GM21528 (cell line): Measurements from ENCODE around the gene ZDHHC7.

Experiments
- ATAC-seq: cut with Tn5 transposase; IDR thresholded peaks from one replicate; pipeline ENCODE4 v1.9.1; 2021; ENCODE audit warnings: mild to moderate bottlenecking, moderate library complexity; ENCODE audit not compliant: unreplicated experiment, low FRiP score

ZDHHC7 gene

GRCh38 chr16:85026703-85027102, 15.4 kb upstream of the ZDHHC7 start:
- no peak for ATAC-seq

DNA sequence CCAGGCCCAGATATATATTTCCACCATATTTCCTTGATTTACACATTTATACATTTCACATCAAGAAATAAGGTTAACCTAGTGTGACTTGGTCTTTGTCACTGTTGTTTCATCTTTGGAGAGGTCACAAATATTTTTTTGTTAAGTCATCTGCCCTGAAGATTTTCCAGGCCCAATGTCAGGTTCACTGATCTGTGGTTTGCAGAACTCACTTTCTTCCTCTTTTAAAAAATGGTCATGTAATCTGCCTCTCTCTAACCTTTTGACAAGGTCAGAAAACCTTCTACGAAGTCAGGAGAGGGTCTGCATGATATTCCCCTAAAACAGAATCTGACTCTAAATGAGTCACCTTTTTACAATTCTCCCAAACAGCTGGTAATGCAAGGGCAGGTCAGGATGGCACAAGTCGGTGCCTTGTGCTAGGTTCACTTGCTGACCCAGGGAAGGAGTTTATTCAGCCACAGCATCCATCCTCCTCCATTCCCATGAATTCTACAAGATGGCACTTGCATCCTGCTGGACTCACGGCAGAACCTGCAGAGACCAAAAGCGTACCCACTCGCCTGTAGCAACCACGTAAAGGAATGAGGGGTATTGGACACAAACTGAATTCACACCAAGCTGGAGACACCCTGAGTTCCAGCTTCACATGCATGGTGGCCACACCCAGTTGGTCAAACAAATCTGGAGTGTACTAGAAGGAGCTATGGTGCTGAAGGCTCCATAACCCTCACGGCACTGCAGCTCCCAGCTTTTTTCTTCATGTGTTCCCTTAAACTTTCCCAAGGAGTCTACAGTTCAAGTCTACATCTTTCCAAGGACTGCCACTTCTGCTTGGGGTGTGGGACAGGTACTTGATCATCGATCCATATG, 14.7 kb upstream of the ZDHHC7 start:
- no peak for ATAC-seq

DNA sequence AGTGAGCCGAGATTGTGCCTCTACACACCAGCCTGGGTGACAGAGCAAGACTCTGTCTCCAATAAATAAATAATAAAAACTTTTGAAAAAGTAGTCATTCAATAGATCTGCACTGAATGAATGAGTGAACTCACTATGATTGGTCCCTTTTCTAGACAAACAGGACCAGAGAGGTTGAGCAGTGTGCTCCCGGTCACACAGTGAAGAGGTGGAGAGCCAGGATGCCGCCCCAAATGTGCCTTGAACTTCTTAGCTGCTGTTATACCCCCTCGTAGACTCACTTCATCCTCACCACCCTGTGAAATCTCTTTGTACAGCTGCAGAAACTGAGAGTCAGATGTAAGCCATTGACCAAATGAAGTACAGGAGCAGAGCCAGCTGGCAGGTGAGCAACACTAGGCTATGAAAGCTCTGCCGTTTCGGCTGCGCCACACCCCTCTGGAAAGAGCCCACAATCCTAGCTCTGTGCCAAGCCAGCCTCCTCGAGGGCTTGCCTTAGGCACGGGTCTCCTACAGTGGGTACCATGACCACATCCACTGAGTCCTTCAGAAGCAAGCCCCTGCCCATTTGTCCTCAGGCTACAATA, 8.4 kb upstream of the ZDHHC7 start:
- ATAC-seq, result no peak

DNA sequence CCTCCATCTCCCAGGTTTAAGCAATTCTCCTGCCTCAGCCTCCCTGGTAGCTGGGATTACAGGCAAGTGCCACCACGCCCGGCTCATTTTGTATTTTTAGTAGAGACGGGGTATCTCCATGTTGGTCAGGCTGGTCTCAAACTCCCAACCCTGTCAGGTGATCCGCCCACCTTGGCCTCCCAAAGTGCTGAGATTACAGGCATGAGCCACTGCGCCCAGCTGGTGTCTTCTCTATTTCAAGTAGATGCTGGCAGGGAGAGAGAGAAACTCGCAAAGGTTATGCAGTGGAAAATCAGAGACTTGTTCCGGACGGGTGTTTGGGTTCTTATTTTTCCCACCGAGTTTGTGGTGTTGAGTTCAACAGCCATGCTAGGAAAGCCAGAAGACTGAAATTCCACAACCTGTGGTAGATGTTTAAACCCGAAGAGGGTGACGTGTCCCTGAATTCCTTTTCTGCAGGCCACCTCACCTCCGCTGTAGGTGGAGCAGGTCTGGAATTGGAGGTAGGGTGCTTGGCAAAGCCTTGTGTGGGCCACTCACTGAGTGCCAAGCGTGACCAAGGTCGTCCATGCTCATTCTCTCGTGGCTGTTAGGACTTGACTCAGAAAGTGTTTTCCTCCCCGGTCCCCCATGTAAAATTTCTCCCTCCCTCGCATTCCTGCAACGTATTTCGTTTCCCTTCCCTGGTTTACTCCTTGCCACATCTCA, 7.3 kb upstream of the ZDHHC7 start:
- ATAC-seq, result no peak

- no peak for ATAC-seq
Observed at GRCh38 chr16:85017633-85018032, 6.3 kb upstream of the ZDHHC7 start.

- no peak for ATAC-seq
Observed at GRCh38 chr16:85017151-85017550, 5.8 kb upstream of the ZDHHC7 start.

DNA sequence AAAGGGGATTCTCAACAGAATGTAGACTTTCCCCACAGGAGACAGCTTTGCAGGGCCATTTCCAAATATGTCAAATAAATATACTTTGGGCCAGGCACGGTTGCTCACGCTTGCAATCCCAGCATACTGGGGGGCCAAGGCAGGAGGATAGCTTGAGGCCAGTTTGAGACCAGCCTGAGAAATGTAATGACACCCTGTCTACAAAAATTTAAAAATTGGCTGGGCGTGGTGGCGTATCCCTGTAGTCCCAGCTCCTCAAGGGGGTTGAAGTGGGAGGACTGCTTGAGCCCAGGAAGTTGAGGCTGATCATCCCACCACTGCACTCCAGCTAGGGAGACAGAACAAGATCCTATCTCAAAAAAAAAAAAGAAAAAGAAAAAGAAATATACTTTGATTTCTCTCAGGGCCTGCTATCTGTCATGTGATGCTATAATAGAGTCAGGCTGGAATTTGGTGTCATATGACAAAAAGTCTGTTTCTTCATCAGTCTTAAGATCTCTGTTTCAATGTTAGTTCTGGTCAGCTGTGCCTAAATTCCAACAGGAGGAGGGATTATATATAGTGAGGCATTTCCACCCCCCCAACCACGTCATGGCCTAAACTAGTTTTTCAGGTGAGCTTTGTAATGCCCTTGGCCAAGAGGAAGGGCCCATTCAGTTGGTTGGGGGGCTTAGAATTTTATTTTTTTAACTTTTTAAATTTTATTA, 4.3 kb upstream of the ZDHHC7 start:
- no peak for ATAC-seq

DNA sequence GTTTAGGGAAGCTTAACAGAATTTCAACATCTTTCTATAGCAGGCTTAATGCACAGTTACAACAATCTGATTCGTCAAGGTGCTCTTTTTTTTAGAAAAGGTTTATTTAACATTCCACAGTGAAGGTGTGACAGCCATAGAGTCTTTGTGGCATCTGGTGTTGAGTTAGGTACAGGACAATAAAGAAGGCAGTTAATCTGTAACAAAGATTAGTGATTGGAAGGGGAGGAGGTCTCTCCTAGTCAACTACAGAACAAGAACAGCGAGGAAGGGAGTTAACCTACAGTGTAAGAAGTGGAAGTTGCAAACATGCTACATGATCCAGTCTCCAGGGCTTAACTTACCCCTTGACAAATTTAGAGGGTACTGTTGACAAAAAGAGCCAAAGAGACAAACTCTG, 3.0 kb upstream of the ZDHHC7 start:
- no peak for ATAC-seq

- no peak for ATAC-seq
Observed at GRCh38 chr16:85011846-85012284, 530 bp upstream of the ZDHHC7 start.

- ATAC-seq, result no peak
Observed at GRCh38 chr16:85010446-85010930, 847 bp downstream of the ZDHHC7 start.

GRCh38 chr16:85008271-85008670, 3.1 kb downstream of the ZDHHC7 start:
- ATAC-seq, result no peak

GRCh38 chr16:85007496-85008214, 3.7 kb downstream of the ZDHHC7 start:
- no peak for ATAC-seq

GRCh38 chr16:85006639-85007038, 4.7 kb downstream of the ZDHHC7 start:
- no peak for ATAC-seq

GRCh38 chr16:85005285-85006069, 5.9 kb downstream of the ZDHHC7 start:
- ATAC-seq, result no peak

DNA sequence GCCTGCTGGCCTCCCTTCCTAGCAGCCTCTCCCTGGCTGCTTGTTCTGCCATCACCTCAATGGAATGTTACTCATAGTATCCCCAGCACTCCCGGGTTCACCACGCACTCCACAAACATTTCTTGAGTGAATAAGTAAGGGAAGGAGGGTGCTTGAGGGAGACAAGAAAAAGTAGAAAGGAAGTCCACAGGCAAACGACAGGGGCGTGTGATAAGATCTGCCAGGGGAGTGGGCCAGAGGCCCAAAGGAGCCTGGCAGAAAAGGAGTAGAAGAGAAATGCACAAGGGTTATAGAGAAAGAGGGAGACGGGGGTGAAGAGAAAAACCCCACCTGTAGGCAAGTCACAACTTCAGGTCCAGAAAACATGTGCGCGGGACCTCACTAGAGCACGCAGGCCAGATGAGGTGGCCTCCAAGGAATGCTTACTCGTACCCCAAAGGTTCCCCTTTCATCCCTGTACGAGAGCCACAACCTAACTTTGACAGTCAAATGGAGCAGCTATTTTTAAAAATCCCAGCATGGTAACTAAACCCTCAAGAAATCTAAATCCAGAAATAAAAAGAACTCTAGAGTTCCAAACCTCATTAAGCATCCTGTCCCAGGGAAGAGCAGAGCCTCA, 6.6 kb downstream of the ZDHHC7 start:
- no peak for ATAC-seq

- no peak for ATAC-seq
Observed at GRCh38 chr16:85003725-85004586, 7.4 kb downstream of the ZDHHC7 start.

GRCh38 chr16:85003076-85003475, 8.3 kb downstream of the ZDHHC7 start:
- no peak for ATAC-seq

DNA sequence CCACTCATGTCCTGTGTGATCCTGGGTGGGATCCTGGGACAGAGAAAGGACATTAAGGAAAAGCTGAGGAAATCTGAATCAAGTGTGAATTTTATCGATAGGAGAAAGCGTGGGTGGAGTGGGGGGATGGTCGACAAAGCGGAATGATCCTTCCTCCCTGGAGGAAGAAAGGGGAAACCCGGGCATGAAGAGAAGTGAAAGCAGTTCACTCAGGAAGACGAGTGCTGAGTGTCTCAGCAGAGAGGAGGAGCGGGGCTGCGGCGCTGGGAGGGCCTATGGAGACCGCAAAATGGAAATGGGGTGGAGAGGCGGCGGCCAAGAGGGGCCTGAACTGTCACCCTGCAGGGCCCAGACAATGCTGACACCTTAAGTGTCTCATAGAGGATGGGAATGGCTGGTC, 8.7 kb downstream of the ZDHHC7 start:
- no peak for ATAC-seq
